Measurements from ENCODE around the gene TBC1D23.

GRCh38 chr3:100244264-100244663, 16.5 kb upstream of the TBC1D23 start:
- TF ChIP-seq CTCF (conservative IDR thresholded peaks at IDR 0.05; ENCODE audit: low read length) (no peak), EZH2phosphoT487 (IDR thresholded peaks at IDR 0.05; ENCODE audit: borderline replicate concordance) (no peak)
